Fibroblast of peridontal ligament (primary cell): ENCODE measurements around the gene SAC3D1.

Experiments used
- DNase-seq: peaks from one replicate; pipeline ENCODE4 v3.0.0-alpha.2; 2010; ENCODE audit errors: extremely low read depth

The SAC3D1 gene

DNA sequence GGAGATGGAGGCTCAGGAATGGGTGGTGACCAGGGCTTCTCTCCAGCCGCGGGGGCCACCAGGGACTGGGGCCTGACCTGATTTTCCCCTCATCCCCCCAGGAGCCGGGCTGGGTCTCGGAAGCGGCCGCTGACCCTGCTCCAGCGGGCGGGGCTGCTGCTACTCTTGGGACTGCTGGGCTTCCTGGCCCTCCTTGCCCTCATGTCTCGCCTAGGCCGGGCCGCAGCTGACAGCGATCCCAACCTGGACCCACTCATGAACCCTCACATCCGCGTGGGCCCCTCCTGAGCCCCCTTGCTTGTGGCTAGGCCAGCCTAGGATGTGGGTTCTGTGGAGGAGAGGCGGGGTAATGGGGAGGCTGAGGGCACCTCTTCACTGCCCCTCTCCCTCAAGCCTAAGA is 46.8 kb downstream of the SAC3D1 start:
- no peak for DNase-seq

DNA sequence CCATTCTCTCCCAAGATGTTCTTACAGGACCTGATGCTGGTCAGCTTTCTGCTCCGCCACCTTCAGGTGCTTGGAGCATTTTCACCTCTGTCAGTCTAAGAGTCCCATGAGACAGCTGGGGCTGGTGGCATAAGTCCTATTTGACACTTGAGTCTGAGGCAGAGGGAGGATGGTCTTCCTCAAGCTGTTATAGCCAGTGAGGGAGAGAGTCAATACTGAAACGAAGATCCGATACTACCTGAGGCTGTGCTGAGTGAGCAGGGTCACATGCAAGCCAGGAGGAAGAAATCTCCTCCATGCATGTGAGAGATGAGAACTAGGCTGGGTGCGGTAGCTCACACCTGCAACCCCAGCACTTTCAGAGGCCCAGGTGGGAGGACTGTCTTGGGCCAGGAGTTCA is 48.6 kb downstream of the SAC3D1 start:
- no peak for DNase-seq

DNA sequence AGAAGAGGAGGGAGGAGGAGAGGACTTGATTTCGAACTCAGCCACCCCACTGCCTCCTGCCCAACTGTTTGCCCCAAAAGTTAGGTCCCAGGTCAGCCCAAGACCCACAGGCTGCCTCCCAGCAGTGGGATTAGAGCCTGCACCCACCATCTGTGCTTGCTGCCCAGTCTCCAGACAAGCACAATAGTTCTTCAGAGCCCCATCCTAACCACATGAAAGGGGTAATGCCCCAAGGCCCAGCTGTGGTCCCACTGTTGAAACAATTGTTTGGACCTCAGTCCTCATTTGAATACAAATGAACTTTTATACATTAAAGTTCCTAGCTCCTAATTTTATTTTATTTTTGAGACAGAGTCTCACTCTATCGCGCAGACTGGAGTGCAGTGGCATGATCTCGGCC is 49.6 kb downstream of the SAC3D1 start:
- DNase-seq: no peak
